HG02943 (cell line): ENCODE measurements around the gene SLC35F1.

ENCODE experiments used
- ATAC-seq: cut with Tn5 transposase; IDR thresholded peaks from one replicate; pipeline ENCODE4 v1.9.1; 2021; ENCODE audit warnings: mild to moderate bottlenecking, low read depth, moderate library complexity; ENCODE audit not compliant: unreplicated experiment

The SLC35F1 gene

DNA sequence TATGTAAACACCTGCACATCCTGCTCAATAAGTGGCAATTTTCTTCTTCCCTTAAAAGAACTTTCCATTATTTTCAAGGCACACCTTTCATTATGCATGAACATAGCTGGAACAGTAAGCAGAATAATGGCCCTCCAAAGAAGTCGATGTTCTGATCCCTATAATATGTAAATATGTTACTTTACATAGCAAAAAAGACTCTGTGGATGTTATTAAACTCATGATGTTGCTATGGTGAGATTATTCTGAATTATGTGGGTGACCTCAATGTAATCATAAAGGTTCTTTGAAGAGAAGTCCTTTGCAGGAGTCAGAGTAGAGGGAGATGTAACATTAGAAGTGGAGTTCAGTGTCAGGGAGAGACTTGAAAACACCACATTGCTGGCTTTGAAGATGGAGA lies 341.1 kb downstream of the SLC35F1 start:
- no peak for ATAC-seq

DNA sequence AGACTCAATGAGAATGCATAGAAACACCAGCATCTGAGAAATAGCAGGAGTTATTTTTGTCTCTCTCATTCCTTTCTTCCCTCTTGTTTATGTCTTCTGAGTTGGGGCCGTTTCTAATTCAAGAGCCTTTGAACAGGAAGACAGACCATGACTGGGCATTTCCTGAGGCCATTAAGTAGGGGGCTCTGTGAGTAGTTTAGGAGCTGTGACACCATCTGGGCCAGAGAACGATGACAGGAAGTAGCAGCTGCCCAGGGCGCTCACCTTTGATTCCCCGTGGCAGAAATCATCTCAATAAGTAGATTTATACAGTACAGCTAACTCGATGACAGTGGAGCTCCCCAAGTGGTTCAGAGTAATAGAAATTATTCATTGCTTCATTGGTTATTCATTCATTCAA lies 342.6 kb downstream of the SLC35F1 start:
- no peak for ATAC-seq

DNA sequence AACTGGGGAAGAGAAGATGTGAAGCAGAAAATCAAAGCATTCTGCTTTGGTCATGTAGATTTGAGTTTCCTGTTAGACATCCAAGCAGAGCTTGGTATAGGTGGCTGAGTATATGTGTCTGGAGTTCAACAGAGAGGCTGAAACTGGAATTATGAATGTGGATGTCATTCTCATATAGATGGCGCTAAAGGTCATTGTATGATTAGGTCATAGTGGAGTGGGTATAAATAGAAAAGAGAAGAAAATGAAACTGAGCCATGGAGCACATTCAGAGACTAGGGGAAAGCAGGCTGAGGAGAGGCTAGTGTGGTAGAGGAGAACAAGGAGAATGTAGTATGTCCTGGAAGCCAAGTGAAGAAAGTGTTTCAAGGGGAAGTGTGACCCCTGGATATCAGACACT lies 345.4 kb downstream of the SLC35F1 start:
- ATAC-seq: no peak

DNA sequence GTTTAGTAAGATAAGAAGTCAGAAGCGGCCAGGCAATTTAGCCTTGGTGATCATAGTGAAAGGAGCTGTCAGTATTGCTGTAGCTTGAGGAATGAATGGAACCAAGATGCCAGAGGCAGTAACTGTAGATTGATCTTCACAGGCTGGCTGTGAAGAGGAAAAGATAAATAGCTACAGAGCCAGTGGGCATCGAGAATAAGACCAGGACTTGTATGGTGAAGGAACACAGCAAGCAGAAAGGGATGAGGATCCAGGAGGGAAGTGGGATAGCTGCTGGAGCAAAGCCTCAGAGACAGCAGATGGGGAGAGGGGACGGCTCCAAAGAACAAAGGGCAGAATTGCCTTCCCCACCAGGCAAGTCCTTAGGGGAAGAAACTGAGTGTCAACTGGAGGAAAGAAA lies 346.7 kb downstream of the SLC35F1 start:
- no peak for ATAC-seq

DNA sequence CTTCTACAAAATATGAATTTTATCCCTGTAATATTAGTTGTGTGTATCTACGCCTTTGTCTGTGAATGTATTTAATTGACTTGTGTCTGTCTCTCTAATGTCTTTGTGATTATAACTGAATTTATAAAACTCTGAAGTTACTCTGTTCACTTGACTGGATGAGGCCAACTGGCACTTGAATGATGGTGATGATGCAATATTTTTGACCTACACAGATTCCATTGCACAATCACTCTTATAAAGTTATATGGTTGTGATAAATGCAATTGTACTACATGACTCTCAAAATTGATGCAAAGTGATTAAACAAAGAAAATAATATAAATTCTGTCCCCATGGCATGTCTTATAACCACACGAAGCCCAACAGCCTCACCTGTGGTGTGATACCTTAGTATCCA lies 353.8 kb downstream of the SLC35F1 start:
- no peak for ATAC-seq

DNA sequence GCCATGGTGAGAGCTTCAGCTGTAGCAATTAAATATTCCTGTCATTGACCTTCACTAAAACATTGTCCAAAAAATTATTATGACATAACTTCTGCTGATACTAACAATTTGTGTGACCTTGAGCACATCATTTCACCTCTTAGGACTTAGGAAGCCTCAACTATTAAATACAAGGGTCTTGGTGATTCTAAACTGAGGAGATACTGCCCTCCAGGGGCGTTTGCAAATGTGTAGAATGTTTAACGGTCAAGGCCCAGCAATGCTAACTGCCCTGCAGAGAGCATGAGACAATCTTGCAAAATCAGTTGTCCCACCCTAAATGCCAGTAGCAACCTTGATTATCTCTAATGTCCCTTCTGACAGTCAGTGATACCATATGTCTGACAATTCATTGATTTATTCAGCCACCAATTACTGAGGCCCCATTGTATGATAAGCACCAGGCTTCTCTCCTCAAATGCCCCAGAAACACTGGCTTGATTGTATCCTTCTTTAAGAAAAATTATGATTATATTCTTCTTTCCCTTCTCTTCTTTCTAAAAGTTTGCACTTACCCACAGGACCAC lies 356.9 kb downstream of the SLC35F1 start:
- no peak for ATAC-seq

DNA sequence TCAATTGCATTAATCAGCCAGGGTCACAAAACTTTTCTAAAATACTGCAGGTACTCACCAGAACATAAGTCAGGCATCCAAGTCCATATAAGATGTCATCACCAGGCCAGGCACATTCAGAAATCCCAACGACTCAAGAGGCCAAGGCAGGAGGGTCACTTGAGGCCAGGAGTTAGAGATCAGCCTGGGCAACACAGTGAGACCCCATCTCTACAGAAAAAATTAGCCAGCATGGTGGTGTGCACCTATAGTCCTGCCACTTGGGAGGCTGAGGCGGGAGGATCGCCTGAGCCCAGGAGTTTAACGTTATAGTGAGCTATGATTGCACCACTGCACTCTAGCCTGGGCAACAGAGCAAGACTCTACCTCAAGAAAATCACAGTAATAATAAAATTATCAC lies 362.6 kb downstream of the SLC35F1 start:
- no peak for ATAC-seq

DNA sequence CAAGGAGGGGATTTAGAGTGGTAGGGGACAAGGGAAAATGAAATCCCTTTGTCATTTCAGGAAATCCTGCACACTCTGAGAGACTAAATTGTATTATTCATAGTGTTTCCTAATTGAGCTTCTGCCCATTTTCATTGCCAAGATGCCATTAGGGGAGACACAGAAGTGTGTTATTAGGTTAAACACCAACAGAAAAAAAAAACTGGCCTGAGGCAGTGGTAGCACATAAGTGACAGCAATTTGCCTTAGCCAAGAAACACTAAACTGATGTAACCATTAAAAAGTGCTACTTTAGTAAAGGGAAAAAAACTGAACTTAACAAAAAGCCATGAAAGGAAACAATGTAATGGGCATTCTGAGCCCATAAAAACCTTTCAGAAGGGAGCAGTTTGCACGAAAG lies 370.6 kb downstream of the SLC35F1 start:
- ATAC-seq: no peak

DNA sequence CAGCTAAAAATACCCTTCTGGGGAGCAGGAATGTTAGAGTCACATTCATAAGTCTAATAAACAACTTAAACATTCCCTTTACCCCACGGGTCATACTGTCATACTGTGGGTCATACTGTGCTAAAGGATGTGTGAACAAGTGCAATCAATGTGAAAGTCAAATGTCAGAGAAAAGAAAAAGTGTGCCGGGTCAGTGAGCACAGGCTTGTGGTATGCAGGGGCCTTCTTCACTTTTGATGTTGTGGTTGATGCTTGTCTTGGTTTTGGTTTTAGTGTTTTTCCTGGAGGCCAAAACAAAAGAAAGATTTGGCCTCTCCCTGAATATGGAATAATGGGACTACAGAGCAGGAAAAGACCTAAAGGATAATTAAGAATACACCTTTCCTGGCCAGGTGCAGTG lies 373.1 kb downstream of the SLC35F1 start:
- ATAC-seq: peak; percentile 91

DNA sequence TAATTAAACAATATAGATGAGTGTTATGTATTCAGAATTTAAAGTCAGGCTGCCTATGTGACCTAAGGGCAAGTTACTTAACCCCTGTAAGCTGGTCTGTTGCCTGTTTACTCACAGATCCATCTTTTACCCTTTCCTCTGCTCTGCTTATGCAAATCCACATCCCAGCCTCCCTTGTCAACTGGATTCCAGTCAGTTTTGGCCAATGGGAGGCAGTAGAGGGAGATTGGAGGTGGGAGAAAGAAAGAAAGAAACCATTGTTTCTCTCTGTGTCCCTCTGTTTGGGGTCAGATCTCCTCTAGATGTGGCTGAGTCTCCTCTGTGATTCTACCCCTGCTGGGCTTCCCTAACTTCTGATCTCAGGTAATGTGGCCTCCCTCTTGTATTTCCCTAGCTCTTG lies 374.2 kb downstream of the SLC35F1 start:
- ATAC-seq: no peak

DNA sequence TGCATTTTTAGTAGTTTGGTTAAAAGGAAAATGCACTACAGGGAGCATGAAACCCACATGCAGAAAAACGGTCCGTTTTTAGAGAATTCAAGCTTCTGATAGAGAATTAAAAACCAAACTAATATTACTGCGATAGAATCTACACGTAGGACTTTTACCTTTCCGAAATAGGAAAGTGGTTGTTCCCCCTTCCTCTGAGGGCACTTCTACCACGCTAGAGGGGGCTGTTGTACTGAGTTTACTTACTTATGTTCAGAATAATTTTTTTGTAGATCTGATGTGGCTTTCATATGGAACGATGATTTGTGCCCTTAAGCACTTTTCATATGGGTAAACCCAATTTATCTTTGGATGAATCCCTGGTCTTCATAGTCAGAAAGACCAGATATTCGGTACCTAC lies 376.7 kb downstream of the SLC35F1 start:
- ATAC-seq: no peak

DNA sequence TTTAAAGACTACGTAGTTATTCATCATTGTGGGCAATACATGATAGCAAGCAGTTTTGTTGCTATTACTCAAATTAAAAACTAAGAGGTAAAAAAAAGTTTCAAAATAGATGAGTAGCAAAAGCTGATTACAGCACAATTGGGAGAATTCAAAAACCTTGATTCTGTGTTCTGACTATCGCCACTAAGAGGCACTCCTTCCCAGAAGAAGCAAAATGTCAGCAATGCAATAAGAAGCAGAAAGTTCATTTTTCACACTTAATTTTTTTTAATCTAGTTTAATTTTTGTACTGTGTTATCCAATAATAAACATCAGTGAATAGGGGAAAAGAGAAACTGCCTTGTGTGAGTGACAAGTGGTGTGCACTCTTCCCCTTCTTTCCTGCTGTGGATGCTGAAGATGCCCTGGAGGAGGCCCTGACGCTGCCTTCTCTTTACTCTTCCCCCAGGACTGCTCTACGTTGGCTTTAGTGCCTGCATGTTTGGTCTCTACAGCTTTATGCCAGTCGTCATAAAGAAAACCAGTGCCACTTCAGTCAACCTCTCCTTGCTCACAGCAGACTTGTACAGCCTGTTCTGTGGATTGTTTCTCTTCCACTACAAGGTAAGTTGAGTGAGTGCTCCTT lies 377.8 kb downstream of the SLC35F1 start:
- no peak for ATAC-seq

DNA sequence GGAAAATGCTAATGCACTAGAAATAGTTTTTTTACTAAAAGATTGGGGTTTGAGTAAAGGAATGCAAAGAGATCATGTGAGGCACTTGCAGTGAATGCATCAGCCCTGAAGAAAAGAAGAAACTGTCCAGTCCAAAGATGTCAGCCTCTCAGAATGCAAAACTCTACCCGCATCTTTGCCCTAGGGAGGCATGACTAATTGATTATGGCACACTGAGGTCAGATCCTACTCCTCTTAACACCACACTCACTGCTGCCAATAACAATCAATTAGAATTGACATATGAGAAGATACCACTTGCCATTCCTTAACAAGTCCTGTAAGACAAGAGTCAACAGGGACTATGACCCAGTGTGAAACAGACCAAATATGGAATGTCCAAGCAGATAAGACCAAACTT lies 378.7 kb downstream of the SLC35F1 start:
- ATAC-seq: no peak

DNA sequence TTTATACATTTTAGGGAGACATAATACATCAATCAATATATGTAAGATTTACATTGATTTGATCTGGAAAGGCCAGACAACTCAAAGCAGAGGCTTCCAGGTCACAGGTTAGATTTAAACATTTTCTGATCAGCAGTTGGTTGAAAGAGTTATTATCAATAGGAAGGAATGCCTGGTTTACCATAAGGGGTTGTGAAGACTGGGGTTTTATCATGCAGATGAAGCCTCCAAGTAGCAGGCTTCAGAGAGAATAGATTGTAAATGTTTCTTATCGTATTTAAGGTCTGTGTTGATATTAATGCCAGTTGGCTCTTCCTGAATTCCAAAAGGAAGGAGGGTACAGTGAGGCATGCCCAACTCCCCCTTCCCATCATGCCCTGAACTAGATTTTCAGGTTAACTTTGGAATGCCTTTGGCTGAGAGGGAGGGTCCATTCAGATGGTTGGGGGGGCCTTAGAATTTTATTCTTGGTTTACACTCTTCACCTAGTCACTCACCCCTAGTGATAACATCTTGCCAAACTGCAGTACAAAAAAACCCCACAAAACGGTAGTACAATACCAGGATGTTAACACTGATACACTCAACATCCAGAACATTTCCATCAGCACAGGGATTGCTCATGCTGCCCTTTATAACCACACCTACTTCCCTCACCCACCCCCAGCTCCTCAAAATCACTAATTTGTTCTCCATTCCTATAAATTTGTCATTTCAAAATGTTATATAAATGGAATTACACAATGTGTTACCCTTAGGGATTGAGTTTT lies 381.5 kb downstream of the SLC35F1 start:
- ATAC-seq: no peak

DNA sequence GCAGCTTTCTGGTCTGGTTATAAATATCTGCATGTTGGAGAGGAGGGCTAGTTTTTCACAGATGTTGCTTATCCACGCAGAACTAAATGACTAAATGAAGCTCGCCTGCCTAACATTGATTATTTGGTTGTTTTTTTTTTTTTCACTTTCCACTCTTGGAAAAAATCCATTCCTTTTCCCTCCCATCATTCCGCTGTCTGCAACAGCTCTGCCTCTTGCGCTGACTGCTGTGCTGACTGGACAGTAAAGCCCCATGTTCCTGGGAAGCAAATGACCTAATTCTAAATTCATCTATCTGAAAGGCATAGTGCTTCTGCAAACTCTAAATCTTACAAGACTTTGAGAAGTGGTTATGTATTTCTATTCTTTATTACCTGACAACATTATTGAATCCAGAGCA lies 385.5 kb downstream of the SLC35F1 start:
- ATAC-seq: no peak

DNA sequence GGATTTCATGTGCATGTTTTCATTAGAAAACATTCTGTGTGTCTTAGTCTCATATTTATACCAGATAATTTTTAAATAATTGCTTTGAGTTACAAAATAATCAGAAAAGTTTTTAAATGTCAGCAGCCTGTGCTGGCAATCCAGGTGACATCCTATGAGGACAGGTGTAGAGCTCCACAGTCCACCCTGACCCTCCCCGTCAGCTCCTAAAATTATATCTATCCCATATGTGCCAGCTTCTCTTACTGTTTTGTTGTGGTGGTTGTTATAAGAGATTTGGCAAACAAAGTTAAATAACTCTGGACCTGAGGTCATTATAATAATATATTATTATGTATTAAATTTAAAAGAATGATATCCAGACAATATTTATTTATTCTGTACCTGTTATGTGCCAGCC lies 387.8 kb downstream of the SLC35F1 start:
- ATAC-seq: no peak

DNA sequence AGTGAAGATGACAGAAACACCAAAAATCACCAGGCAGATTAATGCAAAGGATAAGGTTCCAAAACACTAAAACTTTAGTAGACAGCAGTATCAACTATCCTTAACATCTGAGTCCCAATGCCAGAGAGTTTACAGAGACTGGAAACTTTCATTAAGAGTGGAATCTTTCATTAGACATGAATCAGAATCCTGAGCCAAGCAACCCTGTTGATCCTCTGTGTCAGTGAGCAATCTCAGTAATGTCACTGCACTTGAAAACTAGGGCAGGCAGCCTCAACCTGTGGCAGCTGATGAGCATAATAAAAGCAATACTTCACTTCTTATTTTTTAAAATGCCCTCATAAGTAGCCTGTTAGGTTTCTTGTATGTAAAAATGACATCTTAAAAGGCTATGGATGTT lies 388.3 kb downstream of the SLC35F1 start:
- ATAC-seq: no peak

DNA sequence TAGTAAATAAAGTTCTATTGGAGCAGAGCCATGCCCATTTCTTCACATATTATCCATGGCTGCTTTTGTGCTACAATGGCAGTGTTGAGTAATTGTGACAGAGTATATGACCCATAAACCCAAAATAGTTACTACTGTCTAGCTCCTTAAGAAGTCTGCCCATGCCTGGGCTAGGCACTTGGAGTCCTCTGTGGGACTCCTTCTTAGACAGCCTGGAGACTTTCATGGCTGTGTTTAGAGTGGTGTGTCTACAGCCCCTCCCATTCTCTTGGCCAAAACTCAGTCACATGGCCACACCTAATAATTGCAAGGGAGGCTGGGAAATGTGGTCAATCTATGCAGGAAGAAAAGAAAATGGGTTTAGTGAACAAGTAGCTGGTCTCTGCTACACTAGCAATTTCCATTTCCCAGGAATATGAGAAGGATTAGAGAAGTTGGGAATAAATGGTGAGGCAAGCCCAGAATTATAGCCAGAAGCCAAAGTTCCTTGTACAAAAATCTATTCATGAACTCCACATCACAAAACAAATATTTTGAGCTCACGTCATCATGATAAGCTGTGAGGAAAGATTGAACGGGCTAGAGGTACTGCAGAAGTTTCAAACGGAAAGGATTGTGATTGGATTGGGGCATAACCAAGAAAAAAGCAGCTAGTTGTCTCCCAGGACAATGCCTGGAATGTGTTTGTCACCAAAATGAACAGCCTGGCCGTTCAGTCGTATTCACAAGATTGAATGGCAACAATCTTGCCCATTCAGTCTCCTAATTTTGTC lies 389.3 kb downstream of the SLC35F1 start:
- ATAC-seq: no peak

DNA sequence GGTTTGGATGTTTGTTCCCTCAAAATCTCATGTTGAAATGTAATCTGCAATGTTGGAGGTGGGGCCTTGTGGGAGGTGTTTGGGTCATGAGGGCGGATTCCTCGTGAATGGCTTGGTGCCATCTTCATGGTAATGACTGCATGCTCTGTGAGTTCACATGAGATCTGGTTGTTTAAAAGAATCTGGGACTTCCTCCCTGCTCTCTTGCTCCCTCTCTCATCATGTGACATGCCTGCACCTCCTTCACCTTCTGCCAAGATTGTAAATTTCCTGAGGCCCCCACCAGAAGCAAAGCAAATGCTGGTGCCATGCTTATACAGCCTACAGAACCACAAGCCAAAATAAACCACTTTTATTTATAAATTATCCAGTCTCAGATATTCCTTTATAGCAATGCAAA lies 390.8 kb downstream of the SLC35F1 start:
- no peak for ATAC-seq

DNA sequence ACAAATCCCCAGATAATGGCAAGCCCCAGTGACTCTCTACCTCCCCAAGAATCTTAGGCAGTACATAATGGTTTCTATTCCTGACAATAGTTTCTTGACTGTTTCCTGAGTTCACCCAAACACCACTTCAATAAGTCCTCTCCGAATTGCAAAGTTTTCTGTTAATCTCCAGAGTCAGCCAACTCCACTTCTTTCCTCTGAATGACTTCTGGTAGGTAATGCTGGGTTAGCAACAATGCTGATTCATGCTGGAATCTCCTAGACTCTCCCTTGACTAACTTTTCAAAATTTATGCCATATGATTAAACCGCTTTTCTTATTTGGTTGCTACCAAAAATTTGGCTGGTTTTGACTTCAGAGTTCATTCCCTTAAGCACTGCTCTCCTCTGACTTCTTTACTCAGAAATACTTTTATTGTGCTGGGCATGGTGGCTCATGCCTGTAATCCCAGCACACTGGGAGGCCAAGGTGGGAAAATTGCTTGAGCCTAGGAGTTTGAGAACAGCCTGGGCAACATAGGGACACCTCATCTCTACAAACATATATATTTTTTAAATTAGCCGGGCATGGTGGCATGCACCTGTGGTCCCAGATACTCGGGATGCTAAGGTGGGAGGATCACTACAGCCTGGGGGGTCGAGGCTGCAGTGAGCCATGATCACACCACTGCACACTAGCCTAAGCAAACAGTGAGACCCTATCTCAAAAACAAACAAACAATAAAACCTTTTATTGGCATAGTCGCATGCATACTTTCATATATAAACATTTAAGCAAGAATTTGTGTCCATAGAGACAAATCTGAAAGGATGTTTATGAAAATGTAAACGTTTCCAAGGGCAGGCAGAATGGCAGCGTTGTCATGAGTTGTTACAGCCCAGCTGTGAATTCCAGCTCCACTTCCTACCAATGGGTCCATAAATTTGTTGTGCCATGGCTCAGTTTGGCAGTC lies 391.7 kb downstream of the SLC35F1 start:
- ATAC-seq: no peak
